ENCODE results near the gene PERM1.

DNA sequence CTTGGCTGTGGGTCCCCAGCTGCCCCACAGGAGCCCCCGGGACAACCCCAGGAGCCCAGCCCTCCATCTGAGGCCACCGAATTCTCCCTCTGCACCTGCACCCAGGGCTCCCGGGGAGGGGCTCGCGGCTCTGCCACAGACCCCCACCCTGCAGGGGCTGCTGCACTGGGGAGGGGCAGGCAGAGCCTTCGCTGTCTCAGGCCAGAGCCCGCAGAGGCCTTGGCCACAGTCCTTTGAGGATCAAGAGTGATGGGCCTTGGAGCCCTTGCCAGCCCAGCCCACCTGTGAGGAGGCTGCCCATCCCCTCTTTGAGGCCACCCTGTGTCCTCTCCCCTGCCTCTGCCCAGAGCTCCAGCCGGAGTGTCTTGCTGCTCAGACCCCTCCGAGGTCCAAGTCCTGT lies 6.5 kb downstream of the PERM1 start:
- no peak for TF ChIP-seq EZH2 (IDR thresholded peaks at IDR 0.05; ENCODE audit: insufficient read depth, poor library complexity, severe bottlenecking)
- TF ChIP-seq EZH2phosphoT487 (IDR thresholded peaks at IDR 0.05; ENCODE audit: insufficient read depth, low read depth): no peak

Measured in GM23248 (cell line).